HUDEP-2 (cell line): ENCODE measurements around the gene CPD.
"Not testable (repeated sequence)": the region's sequence is repeated elsewhere in the genome, so short reads cannot be mapped to it uniquely, and the experiment has no call there.

Experiments
- DNase-seq, 76 experiments: peaks; one replicate each; lab custom pipeline; 2025; ENCODE audit not compliant: unreplicated experiment in 76 of 76; lab: John Stamatoyannopoulos, UW

The CPD gene

DNA sequence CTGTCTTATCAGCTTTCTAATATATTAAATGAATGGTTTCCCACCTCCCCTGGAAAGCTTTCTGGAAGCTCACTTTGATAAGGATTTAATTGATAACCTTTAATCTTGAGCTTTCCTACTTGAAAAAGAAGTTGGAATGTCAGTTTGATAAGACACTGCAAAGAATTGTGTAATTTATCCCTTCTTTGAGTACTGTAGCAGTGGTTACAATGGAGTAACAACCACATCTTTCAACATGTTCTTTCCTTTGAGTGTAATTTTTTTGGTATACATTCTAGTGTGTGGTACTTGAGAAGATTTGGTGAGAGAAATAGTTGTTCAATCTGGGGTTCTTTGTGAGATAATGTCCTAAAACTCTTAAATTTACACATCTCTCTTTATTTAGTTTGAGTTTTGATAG, 43.4 kb downstream of the CPD start:
- no peak for DNase-seq

DNA sequence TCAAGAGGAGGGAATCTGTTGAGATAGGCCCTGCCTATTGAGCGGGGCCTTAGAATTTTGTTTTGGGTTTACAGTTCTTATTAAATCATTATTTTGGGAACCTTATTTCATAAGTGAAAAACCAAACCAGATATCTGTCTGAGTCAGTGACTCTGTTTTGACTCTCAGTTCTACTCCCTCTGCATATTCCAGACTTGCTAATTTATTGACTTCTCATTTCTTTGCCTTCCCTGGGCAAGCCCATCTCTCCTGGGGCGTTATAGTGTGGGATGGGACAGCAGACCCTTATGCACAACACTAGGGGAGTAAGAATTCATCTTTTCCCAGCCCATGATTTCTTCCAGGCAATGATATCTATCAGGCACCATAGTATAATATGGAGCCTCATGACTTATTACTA, 45.7 kb downstream of the CPD start:
- no peak for DNase-seq

DNA sequence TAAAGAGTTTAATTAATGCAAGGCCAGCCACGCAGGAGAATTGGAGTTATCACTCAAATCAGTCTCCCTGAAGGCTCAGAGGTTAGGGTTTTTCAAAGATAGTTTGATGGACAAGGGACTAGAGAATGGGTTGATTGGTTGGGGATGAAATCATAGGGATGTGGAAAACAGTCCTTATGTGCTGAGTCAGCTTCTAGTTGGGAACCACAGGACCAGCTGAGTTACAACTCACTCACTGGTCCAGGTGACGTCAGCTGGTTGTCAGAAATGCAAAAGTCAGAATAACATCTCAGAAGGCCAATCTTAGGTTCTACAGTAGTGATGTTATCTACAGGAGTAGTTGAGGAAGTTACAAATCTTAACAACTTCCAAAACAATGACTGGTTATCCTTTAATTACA, 47.6 kb downstream of the CPD start:
- no peak for DNase-seq

DNA sequence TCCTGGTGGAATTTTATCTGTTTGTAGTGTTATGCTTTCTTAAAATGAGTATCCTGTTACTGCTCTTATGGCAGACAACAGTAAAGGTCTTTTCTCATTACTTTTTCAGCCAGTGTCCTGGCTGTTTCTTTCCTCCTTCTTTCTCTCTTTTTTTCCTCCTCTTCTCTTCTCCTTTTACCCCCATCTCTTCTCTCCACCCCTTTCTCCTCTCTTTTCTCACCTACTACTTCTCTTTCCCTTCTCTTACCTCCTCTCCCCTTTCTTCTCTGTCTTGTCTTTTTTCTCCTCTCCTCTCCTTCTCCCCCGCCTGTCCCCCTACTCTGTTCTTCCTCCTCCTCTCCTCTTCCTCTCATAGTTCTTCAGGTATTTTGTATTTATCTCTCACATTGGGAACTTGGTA, 48.9 kb downstream of the CPD start:
- no peak for DNase-seq

DNA sequence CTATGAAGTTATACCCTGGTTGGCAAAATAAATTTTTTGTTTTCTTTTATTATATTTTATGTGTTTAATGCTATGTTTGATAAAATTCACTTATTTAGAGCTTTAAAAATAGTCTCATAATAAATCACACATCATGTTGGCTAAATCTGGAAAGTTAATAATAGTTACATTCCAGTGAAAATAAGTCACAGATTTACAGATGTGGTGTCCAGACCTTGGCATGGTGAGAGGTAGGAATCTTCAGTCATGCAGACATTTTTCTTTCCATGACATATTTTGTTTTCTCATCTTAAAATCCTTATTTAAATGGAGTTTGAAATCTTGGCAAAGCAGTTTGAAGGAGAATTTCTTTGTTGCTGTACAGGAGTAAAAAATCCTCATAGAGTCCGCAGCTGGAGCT, 50.4 kb downstream of the CPD start:
- no peak for DNase-seq

DNA sequence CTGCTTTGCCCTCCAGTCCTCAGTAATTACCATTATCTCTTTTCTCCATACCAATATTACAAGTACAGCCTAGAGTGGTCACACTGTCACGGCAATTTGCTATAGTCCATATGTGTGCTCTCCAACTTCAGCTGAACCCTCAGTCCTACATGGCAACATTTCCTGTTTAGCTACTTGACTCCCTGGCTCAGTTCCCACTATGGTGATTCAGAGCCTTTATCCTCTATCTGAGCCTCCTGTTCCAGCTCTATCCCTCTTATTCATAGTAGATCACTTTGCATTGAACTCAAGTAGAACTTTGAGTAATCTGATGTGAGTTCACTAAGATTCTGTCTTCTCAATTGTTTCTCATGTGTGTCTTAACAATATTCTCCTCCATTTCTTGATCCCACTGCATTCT, 54.8 kb downstream of the CPD start:
- peak in 50 of 76 experiments; percentile 1 to 68 (median 26) for DNase-seq

DNA sequence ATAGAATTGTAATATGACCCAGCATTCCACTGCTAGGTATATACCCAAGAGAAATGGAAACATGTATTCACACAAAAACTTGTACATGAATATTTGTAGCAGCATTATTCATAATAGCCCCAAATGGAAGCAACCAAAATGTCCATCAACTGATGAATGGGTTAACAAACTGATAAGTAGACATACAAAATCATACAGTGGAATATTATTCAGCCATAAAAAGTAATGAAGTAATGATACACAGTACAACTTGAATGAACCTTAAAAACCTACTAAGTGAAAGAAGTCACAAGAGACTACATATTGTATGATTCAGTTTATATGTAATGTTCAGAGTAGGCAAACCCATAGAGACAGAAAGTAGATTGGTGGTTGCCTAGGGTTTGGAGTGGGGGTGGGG, 58.0 kb downstream of the CPD start:
- no peak for DNase-seq

DNA sequence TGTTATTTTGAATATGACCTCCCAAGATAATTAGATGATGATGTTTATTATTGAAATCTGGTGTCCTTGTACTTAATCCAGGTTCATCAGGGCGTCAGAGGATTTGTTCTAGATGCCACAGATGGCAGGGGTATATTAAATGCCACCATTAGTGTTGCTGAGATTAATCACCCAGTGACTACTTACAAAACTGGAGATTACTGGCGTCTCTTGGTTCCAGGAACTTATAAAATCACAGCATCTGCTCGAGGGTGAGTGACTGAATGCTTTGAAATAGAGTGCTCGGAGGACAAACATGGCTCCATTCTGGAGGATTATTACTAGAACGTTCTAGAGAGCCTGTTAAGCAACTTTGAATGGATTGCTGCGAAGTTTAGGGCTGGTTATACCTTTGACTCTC, 65.0 kb downstream of the CPD start:
- DNase-seq, result no peak

DNA sequence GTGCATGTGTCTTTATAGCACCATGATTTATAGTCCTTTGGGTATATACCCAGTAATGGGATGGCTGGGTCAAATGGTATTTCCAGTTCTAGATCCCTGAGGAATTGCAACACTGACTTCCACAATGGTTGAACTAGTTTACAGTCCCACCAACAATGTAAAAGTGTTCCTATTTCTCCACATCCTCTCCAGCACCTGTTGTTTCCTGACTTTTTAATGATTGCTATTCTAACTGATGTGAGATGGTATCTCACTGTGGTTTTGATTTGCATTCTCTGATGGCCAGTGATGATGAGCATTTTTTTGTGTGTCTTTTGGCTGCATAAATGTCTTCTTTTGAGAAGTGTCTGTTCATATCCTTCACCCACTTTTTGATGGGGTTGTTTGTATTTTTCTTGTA, 67.9 kb downstream of the CPD start:
- DNase-seq, result not testable (repeated sequence)

DNA sequence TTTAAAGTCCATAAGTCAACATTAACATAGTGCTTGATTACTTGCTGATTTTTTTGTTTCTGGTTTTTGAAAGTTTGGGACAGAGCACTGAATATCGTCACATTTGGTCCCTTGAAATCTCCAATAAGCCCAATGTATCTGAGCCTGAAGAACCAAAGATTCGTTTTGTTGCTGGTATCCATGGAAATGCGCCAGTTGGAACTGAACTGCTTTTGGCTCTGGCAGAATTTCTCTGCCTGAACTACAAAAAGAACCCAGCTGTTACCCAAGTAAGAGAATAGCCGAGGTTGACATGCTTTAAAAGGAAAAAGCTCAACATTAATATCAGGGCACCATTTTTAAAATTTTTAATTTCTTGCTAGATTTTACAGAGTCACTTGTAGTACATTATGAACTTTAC, 70.8 kb downstream of the CPD start:
- DNase-seq, result no peak

DNA sequence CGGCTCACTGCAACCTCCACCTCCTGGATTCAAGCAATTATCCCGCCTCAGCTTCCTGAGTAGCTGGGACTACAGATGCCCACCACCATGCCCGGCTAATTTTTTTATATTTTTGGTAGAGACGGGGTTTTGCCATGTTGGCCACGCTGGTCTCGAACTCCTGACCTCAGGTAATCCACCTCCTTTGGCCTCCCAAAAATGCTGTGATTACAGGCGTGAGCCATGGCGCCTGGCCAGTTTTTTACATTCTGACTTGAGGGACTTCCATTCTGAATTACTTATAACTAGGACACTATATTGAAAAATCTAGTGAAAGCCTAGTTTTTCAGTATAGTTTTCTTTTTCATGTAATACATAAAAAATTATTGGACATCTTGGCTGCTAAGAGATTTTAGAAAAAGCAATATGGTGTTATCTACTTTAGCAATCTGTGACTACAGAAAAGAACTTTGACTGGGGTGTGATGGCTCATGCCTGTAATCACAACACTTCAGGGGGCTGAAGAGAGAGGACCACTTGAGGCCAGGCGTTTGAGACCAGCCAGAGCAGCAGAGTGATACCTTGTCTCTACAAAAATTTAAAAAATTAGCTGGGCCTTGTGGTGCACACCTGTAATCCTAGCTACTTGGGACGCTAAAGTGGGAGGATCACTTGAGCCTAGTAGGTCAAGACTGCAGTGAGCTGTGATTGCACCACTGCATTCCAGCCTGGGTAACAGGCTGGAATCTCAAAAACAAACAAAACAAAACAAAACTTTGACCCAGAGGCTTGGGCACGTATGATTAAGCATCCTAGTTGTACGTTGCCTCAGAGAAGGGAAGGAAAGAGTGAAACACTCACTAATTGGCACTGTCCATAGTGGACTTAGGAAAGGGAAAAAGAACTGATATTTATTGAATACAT, 71.6 kb downstream of the CPD start:
- DNase-seq, result no peak

DNA sequence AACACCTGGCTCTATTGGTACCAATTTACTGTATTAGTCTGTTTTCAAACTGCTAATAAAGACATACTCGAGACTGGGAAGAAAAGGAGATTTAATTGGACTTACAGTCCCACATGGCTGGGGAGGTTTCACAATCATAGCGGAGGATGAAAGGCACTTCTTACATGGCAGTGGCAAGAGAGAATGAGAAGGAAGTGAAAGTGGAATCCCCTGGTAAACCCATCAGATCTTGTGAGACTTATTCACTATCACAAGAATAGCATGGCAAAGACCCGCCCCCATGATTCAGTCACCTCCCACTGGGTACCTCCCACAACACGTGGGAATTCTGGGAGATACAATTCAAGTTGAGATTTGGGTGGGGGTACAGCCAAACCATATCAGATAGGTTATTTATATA, 75.9 kb downstream of the CPD start:
- DNase-seq, result no peak

DNA sequence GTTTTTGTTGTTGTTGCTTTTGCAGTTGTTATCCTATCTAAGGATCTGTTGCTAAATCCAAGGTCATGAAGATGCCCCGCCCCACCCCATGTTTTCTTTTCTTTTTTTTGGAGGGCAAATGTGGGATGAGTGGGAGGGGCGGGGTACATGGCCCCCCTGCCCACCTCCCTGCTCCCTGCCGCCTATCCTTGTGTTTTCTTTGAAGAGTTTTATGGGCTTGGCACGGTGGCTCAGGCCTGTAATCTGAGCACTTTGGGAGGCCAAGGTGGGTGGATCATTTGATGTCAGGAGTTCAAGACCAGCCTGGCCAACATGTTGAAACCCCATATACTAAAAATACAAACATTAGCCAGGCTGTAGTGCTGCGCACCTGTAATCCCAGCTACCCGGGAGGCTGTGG, 79.6 kb downstream of the CPD start:
- no peak for DNase-seq

DNA sequence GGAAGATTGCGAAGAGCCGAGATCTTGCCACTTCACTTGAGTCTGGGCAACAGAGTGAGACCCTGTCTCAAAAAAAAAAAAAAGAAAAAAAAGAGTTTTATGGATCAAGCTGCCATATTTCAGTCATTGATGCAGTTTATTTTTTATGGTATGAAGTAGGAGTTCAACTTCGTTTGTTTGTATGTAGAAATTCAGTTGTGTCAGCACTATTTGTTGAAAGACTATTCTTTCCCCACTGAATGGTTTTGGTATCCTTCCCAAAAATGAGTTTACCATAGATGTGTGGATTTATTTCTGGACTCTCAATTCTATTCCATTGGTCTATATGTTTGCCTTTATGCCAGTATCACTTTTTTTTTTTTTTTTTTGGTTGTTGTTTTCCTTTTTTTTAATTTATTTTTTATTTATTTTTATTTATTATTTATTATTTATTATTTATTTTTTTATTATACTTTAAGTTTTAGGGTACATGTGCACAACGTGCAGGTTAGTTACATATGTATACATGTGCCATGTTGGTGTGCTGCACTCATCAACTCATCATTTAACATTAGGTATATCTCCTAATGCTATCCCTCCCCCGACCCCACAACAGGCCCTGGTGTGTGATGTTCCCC, 80.2 kb downstream of the CPD start:
- DNase-seq, result not testable (repeated sequence)

DNA sequence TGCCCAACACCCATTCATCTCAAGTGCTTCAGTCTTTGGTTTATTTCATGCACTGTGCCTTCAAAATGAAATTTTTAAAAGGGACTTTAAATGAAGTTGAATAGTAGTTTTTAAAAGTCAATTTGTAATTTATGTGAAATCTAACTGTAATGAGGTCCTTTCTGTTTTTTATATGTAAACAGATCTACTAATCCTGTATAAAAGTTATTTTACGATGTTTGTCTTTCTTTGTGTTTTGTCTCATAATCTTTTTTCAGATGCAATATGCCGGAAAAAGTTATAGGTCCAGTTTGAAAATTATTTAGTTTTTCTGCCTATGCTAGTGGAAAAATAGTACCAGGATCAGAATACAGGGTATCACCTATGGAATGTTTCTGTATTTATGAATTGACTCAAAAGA, 89.7 kb downstream of the CPD start:
- DNase-seq, result no peak

DNA sequence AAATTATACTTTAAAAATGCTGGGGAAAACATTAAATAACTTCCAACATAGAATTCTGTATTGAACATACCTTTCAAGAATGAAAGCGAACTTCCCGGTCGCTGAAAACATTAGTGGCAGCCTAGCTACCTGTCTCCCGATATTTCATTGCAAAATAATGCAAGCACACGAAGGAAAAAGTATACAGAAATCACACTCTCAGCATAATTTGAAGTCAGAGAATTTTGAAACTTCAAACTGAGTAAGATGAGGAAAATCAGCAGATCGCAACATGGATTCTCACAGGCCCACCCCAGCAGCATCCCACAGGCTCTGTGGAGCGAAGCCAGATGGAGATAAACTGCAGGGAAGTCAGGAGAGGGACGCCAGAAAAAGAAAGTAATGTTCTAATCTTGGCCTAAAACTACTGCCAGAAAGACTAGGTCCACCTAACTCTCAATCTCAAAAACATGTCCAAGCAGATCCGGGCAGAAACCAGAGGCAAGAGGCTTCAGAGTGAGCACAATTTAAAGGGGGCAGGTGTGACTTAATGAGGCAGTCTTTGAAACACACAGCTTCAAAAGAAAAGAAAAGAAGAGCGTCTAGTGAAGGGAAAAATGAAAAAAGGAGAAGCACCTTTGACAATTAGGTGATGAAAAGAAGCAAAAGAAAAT, 93.6 kb downstream of the CPD start:
- no peak for DNase-seq

DNA sequence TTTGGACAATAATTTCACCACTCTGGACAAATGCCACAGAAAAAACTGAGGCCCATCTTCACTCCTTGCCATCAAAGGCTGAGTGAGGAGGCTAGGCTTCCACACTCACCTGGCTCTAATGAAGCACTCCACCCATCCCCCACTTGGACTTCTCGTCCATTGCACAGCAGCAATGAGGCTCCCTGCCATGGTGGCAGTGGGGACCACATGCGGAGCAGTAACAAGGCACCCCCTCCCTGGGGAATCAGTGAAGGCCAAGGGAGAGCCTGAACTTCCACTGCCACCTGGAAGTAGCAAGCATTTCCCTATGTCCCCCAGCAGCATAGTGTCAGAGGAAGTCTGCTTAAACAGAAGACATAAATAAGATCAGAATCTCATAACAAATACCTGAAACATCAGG, 96.5 kb downstream of the CPD start:
- no peak for DNase-seq

DNA sequence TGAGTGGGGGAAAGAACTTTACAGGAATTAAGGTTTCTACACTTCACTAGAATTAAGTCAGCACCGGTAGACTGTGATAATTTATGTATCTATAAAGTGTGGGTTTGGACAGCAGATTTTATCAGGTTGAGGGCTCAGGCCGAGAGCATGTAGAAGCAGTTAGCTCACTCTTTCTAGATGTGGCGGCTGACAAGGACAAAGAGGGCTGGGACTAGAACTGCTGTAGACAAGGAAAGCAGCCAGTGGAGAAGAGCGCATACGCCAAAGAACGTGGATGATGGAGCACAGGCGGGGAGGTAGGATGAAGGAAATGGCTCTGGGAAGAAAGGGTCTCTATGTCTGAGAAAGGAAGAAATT, 98.0 kb downstream of the CPD start:
- DNase-seq, result peak in 35 of 76 experiments; percentile 3 to 58 (median 22)

DNA sequence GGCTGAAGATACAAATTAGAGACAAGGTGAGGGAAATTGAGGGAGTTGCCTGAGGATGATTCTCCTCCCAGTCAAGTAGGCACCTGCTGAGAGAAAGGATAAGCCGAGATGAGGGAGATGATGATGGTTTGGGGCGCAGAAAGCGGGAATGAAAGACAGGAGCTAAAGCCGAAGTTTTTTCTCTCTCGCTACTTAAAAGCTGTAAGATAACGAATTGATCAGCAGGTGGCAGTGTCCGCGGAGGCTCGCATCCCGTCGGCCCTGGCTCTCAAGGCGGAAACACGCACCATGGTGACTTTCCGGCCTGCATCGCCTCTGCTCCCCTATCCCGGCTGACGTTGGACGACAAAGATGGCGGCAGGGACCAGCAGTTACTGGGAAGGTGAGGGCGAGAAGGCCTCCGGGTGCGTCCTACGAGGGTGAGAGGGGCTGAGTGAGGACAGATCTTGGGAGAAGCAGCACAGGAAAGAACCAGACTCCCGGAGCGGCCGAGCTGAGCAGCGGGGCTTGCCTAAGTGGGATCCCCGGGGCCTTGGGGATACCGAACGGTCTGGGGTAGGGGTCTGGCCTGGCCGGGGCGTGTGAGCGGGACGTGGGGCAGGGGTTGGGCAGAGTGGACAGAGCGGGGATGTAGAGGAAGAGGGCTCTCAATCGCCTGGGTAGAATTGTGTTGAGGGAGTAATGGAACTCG, 98.5 kb downstream of the CPD start, which contains the start of gene GOSR1:
Gene GOSR1, plus strand, starts transcription at position 326 of the 691 bp plus-strand sequence. Its CDS starts 26 bp downstream, at position 352.
- peak in 75 of 76 experiments; percentile 52 to 96 (median 85) for DNase-seq

DNA sequence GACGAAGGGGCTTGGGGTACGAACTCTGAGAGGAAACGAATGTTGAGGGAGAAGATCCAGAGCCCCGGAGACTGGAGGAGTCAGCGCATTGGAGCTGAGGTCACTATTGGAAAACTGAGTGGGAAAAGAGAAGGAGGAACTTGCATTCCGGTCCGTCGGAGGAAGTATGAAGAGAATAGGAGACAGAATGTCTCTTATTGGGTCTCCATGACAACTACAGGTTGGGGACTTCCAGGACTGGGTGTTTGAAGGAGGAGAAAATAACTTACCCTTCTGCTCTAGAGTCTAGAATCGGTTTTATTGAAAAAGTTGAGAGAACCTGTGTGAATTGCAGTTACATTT, 99.0 kb downstream of the CPD start:
- peak in 2 of 76 experiments; percentile 6 to 59 for DNase-seq

DNA sequence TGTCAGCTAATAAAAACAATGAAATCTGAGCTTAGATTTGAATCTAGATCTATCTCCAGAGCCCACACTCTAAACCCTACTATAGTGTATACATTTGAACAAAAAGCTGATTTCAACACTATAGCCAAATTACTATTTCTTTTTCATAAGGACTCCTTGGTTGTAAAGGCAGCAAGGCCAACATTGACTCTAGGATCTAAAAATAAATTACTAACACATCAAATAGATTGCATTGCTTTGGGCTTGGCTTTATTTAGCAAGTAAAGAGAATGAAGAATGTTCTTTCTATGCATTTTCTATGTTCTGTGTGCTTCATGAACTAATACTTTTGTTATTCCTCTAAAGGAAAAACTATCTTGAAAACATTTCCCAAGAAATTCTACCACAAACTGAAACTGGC, 103.8 kb downstream of the CPD start:
- DNase-seq, result no peak
